SK-N-SH (cell line): ENCODE results near the gene SIAH1.

ENCODE experiments used
- ELF1 ChIP-seq: IDR thresholded peaks from 2 replicates; pipeline ENCODE4 v1.4.0; 2012
- EP300 ChIP-seq, 2 experiments: IDR thresholded peaks; 2 replicates each; pipeline versions ENCODE4 v1.4.0 to v1.6.1; 2012; ENCODE audit warnings: borderline replicate concordance in 1 of 2, low read depth in 1 of 2, low read length in 1 of 2
- EZH2phosphoT487 ChIP-seq: fragments of 200-600 bp; sonication (generic); IDR thresholded peaks from 2 replicates; pipeline ENCODE4 v1.6.1; 2017; ENCODE audit warnings: low read depth, mixed run types, mild to moderate bottlenecking, antibody characterized with exemption, moderate library complexity, borderline replicate concordance
- FOXM1 ChIP-seq: IDR thresholded peaks from 2 replicates; pipeline ENCODE4 v1.4.0; 2012; ENCODE audit warnings: low read depth, mild to moderate bottlenecking
- JUND ChIP-seq: IDR thresholded peaks from 2 replicates; pipeline ENCODE4 v1.4.0; 2012
- MXI1 ChIP-seq: IDR thresholded peaks from 2 replicates; pipeline ENCODE4 v1.6.1; 2012; ENCODE audit warnings: mild to moderate bottlenecking, low read depth, low read length, improper control_type of control experiment
- POLR2AphosphoS5 ChIP-seq: IDR thresholded peaks from 2 replicates; pipeline ENCODE4 v1.6.1; 2012; ENCODE audit warnings: low read depth, low read length
- SMC3 ChIP-seq: IDR thresholded peaks from 2 replicates; pipeline ENCODE4 v1.6.1; 2012; ENCODE audit warnings: low read depth, low read length, improper control_type of control experiment
- TAF1 ChIP-seq: IDR thresholded peaks from 2 replicates; pipeline ENCODE4 v1.6.1; 2012; ENCODE audit warnings: low read depth, mild to moderate bottlenecking, low read length, moderate library complexity, borderline replicate concordance
- TEAD4 ChIP-seq: IDR thresholded peaks from 2 replicates; pipeline ENCODE4 v1.4.0; 2012; ENCODE audit warnings: mild to moderate bottlenecking, borderline replicate concordance; ENCODE audit not compliant: insufficient read depth
- TF ChIP-seq, protein P1 (sequence below): fragments of 200-600 bp; sonication (generic); IDR thresholded peaks from 2 replicates; pipeline ENCODE4 v1.6.1; 2017; ENCODE audit warnings: antibody characterized with exemption, mild to moderate bottlenecking, moderate library complexity
- TF ChIP-seq, protein P2 (sequence below): IDR thresholded peaks from 2 replicates; pipeline ENCODE4 v1.4.0; 2012; ENCODE audit warnings: low read depth
- TF ChIP-seq, protein P3 (sequence below): IDR thresholded peaks from 2 replicates; pipeline ENCODE4 v1.6.1; 2012; ENCODE audit warnings: mild to moderate bottlenecking, low read depth, low read length, moderate library complexity
- TF ChIP-seq, protein P4 (sequence below): IDR thresholded peaks from 2 replicates; pipeline ENCODE4; 2012

DNA sequence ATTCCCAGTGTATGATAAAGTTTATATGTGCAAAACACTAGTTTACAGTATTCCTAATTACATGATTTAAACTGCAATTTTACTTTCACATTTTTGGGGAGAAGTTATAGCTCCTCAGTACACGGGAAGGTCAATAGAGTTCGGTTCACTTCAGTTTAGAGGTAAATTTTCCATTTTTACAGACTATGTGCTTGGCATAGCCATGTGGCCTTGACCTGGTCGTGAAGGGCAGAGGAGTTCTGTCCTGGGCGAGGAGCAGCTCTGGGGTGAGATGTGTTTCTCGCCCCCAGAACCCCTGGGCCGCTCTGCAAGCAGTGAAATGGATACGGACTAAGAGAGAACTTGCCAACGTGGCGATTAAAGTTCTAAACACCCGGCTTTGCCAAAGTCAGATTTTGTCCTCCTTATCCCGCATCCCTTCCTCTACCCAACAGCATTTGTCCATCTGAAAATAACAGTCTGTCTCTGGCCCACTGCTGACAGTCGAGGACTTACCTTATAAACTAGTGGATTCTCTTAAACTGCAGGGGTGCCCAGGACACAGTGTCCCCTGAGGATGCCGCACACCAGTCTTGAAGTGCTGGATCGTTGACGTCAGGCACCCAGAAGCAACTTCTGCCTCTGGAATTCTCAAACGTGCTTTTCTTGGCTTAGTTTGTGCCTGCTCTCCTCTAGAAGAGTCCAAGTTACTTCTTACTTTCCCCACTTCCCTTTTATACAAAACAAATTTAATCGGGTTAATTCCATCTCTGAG lies 1.5 kb upstream of the SIAH1 start:
- TF ChIP-seq, protein P1, sequence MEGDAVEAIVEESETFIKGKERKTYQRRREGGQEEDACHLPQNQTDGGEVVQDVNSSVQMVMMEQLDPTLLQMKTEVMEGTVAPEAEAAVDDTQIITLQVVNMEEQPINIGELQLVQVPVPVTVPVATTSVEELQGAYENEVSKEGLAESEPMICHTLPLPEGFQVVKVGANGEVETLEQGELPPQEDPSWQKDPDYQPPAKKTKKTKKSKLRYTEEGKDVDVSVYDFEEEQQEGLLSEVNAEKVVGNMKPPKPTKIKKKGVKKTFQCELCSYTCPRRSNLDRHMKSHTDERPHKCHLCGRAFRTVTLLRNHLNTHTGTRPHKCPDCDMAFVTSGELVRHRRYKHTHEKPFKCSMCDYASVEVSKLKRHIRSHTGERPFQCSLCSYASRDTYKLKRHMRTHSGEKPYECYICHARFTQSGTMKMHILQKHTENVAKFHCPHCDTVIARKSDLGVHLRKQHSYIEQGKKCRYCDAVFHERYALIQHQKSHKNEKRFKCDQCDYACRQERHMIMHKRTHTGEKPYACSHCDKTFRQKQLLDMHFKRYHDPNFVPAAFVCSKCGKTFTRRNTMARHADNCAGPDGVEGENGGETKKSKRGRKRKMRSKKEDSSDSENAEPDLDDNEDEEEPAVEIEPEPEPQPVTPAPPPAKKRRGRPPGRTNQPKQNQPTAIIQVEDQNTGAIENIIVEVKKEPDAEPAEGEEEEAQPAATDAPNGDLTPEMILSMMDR: no peak
- TF ChIP-seq TEAD4 (no peak), EP300 (IDR thresholded peaks at IDR 0.05; ENCODE audit: borderline replicate concordance in 1 of 2, low read depth in 1 of 2, low read length in 1 of 2) (no peak), TAF1 (no peak), EZH2phosphoT487 (no peak), MXI1 (no peak), JUND (no peak), ELF1 (no peak), FOXM1 (no peak), SMC3 (no peak), POLR2AphosphoS5 (no peak)
- TF ChIP-seq, protein P2, sequence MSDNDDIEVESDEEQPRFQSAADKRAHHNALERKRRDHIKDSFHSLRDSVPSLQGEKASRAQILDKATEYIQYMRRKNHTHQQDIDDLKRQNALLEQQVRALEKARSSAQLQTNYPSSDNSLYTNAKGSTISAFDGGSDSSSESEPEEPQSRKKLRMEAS: no peak
- TF ChIP-seq, protein P3, sequence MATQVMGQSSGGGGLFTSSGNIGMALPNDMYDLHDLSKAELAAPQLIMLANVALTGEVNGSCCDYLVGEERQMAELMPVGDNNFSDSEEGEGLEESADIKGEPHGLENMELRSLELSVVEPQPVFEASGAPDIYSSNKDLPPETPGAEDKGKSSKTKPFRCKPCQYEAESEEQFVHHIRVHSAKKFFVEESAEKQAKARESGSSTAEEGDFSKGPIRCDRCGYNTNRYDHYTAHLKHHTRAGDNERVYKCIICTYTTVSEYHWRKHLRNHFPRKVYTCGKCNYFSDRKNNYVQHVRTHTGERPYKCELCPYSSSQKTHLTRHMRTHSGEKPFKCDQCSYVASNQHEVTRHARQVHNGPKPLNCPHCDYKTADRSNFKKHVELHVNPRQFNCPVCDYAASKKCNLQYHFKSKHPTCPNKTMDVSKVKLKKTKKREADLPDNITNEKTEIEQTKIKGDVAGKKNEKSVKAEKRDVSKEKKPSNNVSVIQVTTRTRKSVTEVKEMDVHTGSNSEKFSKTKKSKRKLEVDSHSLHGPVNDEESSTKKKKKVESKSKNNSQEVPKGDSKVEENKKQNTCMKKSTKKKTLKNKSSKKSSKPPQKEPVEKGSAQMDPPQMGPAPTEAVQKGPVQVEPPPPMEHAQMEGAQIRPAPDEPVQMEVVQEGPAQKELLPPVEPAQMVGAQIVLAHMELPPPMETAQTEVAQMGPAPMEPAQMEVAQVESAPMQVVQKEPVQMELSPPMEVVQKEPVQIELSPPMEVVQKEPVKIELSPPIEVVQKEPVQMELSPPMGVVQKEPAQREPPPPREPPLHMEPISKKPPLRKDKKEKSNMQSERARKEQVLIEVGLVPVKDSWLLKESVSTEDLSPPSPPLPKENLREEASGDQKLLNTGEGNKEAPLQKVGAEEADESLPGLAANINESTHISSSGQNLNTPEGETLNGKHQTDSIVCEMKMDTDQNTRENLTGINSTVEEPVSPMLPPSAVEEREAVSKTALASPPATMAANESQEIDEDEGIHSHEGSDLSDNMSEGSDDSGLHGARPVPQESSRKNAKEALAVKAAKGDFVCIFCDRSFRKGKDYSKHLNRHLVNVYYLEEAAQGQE: no peak
- TF ChIP-seq, protein P4, sequence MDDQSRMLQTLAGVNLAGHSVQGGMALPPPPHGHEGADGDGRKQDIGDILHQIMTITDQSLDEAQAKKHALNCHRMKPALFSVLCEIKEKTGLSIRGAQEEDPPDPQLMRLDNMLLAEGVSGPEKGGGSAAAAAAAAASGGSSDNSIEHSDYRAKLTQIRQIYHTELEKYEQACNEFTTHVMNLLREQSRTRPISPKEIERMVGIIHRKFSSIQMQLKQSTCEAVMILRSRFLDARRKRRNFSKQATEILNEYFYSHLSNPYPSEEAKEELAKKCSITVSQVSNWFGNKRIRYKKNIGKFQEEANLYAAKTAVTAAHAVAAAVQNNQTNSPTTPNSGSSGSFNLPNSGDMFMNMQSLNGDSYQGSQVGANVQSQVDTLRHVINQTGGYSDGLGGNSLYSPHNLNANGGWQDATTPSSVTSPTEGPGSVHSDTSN: no peak
